ENCODE measurements around the gene MERTK.

MERTK gene

GRCh38 chr2:112003576-112004252 is 105.3 kb downstream of the MERTK start:
- Histone ChIP-seq H3K4me1 (ENCODE audit: control insufficient read depth, low read length) (peaks cover 16% of the 10 kb centered on the region), H3K27ac (ENCODE audit: low read depth, low read length) (no peak overlapping the region), H3K79me2 (ENCODE audit: control insufficient read depth, low read length) (no peaks in the 10 kb centered on the region), H3K27me3 (ENCODE audit: control insufficient read depth, low read length) (0 out of 2 replicates have a peak, but pooled peaks cover 5% of the 10 kb centered on the region), H3K9me2 (replicated peaks; ENCODE audit: control insufficient read depth, low read length) (no peaks in the 10 kb centered on the region), H3K4me3 (ENCODE audit: low read length) (no peak overlapping the region), H4K20me1 (ENCODE audit: control insufficient read depth, insufficient read depth, low read depth, low read length) (no peaks in the 10 kb centered on the region), H3F3A (ENCODE audit: control insufficient read depth, insufficient read depth) (peaks cover 8% of the 10 kb centered on the region), H3K9me3 (ENCODE audit: control insufficient read depth, insufficient read depth, low read length) (no peaks in the 10 kb centered on the region), H3K4me2 (ENCODE audit: low read length) (no peak overlapping the region), H3K36me3 (ENCODE audit: control insufficient read depth, low read length) (no peaks in the 10 kb centered on the region)
- TF ChIP-seq EZH2phosphoT487 (IDR thresholded peaks at IDR 0.05; ENCODE audit: borderline replicate concordance, low read length) (no peak), CTCF (IDR thresholded peaks at IDR 0.05; ENCODE audit: low read depth, low read length, poor library complexity, severe bottlenecking) (no peak)

- Histone ChIP-seq H3K79me2 (ENCODE audit: control insufficient read depth, low read length) (no peaks in the 10 kb centered on the region), H3K4me2 (ENCODE audit: low read length) (no peak overlapping the region), H3K36me3 (ENCODE audit: control insufficient read depth, low read length) (no peaks in the 10 kb centered on the region), H4K20me1 (ENCODE audit: control insufficient read depth, insufficient read depth, low read depth, low read length) (no peaks in the 10 kb centered on the region), H3K9me2 (replicated peaks; ENCODE audit: control insufficient read depth, low read length) (no peaks in the 10 kb centered on the region), H3F3A (ENCODE audit: control insufficient read depth, insufficient read depth) (peaks cover 8% of the 10 kb centered on the region), H3K27ac (ENCODE audit: low read depth, low read length) (no peak overlapping the region), H3K9me3 (ENCODE audit: control insufficient read depth, insufficient read depth, low read length) (no peaks in the 10 kb centered on the region), H3K4me1 (ENCODE audit: control insufficient read depth, low read length) (peaks cover 16% of the 10 kb centered on the region), H3K27me3 (ENCODE audit: control insufficient read depth, low read length) (0 out of 2 replicates have a peak, but pooled peaks cover 5% of the 10 kb centered on the region), H3K4me3 (ENCODE audit: low read length) (no peak overlapping the region)
- TF ChIP-seq CTCF (IDR thresholded peaks at IDR 0.05; ENCODE audit: low read depth, low read length, poor library complexity, severe bottlenecking) (no peak), EZH2phosphoT487 (IDR thresholded peaks at IDR 0.05; ENCODE audit: borderline replicate concordance, low read length) (no peak)
Measured at GRCh38 chr2:112004253-112004645, 105.8 kb downstream of the MERTK start.

- Histone ChIP-seq H3K4me3 (ENCODE audit: low read length) (no peak overlapping the region), H4K20me1 (ENCODE audit: control insufficient read depth, insufficient read depth, low read depth, low read length) (no peaks in the 10 kb centered on the region), H3K27me3 (ENCODE audit: control insufficient read depth, low read length) (0 out of 2 replicates have a peak, but pooled peaks cover 5% of the 10 kb centered on the region), H3K36me3 (ENCODE audit: control insufficient read depth, low read length) (no peaks in the 10 kb centered on the region), H3K4me2 (ENCODE audit: low read length) (no peak overlapping the region), H3F3A (ENCODE audit: control insufficient read depth, insufficient read depth) (peaks cover 8% of the 10 kb centered on the region), H3K27ac (ENCODE audit: low read depth, low read length) (no peak overlapping the region), H3K79me2 (ENCODE audit: control insufficient read depth, low read length) (no peaks in the 10 kb centered on the region), H3K4me1 (ENCODE audit: control insufficient read depth, low read length) (peaks cover 16% of the 10 kb centered on the region), H3K9me3 (ENCODE audit: control insufficient read depth, insufficient read depth, low read length) (no peaks in the 10 kb centered on the region), H3K9me2 (replicated peaks; ENCODE audit: control insufficient read depth, low read length) (no peaks in the 10 kb centered on the region)
- TF ChIP-seq EZH2phosphoT487 (IDR thresholded peaks at IDR 0.05; ENCODE audit: borderline replicate concordance, low read length) (no peak), CTCF (IDR thresholded peaks at IDR 0.05; ENCODE audit: low read depth, low read length, poor library complexity, severe bottlenecking) (no peak)
Measured at GRCh38 chr2:112005406-112006075, 107.1 kb downstream of the MERTK start.

Measured in DOHH2 (cell line).